Activated T-cell treated with anti-CD3 and anti-CD28 coated beads, Interleukin-2, amount 50 U/mL, for 4 hours (primary cell): ENCODE measurements around the gene FAM25A. TPM values are rescaled to one million over a fixed set of nuclear protein-coding genes. Genes with fewer than 3 reads are reported as not detected.

ENCODE experiments used
- ATAC-seq, 2 donors: fragments of 200-7000 bp; cut with Tn5 transposase; one replicate each; pipeline ENCODE4 v1.10.0; 2021
- DNase-seq: peaks from one replicate; pipeline ENCODE4 v3.0.0-alpha.2; 2020
- H3K27me3 Mint-ChIP-seq: one replicate; pipeline ENCODE4 v1.8.0; 2021; ENCODE audit warnings: low read depth, mixed read lengths
- H3K36me3 Mint-ChIP-seq: one replicate; pipeline ENCODE4 v1.8.0; 2022; ENCODE audit warnings: mixed read lengths; ENCODE audit not compliant: insufficient read depth
- H3K4me1 Mint-ChIP-seq: one replicate; pipeline ENCODE4 v1.8.0; 2021; ENCODE audit warnings: low read depth, mixed read lengths
- H3K4me3 Mint-ChIP-seq: one replicate; pipeline ENCODE4 v1.8.0; 2021; ENCODE audit warnings: mild to moderate bottlenecking, moderate library complexity, mixed read lengths
- H3K9me3 Mint-ChIP-seq: one replicate; pipeline ENCODE4 v1.8.0; 2021; ENCODE audit warnings: mixed read lengths
- total RNA-seq, 3 donors: library from RNA; stranded (reverse); gene quantifications; one replicate each; pipeline ENCODE4 v1.2.1, GENCODE V29; 2021

The FAM25A gene
- total RNA-seq, 3 donors from 2014 or later: not detected

DNA sequence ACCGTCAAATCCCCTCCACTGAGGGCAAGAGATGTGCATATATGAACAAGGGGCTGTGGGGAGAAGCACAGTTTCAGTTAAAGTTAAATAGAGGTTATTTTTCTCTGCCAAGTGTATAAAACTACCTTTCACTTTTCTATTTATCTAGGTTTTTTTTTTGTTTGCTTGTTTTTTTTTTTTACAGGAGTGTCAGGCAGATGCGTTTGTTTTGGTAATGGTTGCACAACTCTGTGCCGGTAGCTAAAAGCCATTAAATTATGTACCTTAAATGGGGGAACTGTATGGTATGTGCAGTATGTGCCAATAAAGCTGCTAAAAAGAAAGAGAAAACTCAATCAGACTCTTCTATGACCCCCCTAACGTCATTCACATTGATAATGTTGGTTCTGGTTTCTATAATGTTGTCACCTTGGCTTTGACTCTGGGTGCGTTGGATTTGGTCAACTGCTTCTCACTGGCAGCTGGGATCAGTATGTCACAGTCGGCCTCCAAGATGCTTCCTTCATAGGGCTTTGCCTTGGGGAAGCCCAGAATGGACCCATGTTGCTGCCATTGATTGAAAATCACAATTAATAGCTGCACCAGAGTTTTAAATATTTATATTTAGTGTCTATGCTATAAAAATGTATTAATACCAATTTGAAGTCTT, 40.3 kb downstream of the FAM25A start:
- ATAC-seq (no peak), DNase-seq (no peak)
- Mint-ChIP-seq H3K4me1 (no peaks in the 10 kb centered on the region), H3K27me3 (no peaks in the 10 kb centered on the region), H3K36me3 (peaks cover 36% of the 10 kb centered on the region), H3K4me3 (no peak overlapping the region), H3K9me3 (no peaks in the 10 kb centered on the region)

DNA sequence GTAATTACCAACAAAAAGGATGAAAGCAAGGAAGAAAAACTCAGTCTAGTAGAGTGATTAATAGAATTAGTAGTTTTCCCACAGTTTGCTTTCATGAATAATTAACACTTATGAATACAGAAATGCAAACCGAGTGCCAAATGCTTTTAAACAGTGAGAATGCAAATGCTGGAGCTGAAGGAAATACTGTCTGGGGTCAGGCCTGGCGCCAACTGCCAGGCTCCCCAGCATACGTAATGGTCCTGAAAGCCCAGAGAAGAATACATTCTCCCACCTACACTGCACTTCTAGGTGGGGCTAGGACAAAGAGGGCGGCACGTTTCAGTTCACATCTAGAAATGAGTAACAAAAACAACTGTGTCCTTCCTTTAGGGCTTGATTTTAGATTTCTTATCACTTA, 44.6 kb downstream of the FAM25A start:
- Mint-ChIP-seq H3K36me3 (peaks cover 48% of the 10 kb centered on the region), H3K4me1 (no peaks in the 10 kb centered on the region), H3K4me3 (no peak overlapping the region), H3K27me3 (no peaks in the 10 kb centered on the region), H3K9me3 (no peaks in the 10 kb centered on the region)
- ATAC-seq: no peak
- DNase-seq: no peak

DNA sequence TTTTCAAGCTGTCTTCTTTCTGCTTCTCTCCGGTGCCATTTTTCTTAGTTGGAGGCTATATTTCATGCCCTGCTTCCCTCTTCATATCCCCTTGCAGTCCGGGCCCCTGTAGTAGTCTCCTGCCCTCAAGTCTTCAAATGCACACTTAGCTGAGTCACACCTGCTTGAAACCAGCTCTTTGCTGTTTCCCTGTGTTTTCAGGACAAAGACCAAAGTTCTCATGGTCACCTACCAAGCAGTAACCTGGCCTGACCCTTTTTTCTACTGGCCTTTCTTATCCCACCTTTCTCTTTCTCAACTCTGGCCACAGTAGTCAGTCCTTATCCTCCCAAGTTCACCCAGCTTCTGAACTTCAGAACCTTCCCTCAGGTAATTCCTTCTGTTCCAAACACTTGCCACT, 46.1 kb downstream of the FAM25A start:
- Mint-ChIP-seq H3K4me3 (no peak overlapping the region), H3K4me1 (no peaks in the 10 kb centered on the region), H3K36me3 (peaks cover 41% of the 10 kb centered on the region), H3K27me3 (no peaks in the 10 kb centered on the region), H3K9me3 (no peaks in the 10 kb centered on the region)
- ATAC-seq (no peak), DNase-seq (no peak)

DNA sequence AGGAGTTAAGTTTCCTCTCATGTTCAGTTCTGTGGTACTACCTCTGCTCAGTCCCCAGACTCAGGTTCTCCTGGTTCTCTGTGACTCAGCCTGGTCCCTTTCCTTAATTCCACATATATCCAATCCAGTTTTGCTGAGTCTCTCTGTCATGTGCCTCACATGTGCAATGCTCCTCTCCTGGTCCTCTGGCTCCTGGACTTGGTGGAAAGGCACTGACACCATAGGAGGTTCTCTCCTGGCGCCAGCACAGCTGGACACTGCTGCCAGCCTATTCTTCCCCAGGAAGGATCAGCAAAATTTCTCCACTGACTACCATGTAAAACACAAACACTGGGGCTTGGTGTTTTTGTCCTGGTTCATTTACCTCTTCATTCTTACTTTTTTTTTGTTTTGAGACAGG, 46.8 kb downstream of the FAM25A start:
- Mint-ChIP-seq H3K9me3 (no peaks in the 10 kb centered on the region), H3K36me3 (peaks cover 47% of the 10 kb centered on the region)

DNA sequence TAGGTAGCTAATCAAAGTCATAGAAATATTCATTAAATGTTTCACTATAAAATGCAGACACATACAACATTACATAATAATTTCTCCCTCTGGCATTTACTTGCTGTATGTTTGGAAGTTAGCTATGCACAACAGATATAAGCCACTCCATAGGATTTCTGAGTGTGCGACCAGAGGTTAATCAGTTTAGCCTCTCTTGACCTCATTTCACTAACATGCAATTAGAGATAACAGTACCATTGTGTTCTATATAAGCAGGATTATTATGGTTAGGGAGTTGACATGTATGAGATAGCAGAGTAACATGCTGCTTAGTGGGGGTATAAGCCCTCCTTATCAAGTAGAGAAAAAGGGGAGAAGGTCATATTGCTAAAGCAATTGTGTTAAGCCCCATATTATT, 48.2 kb downstream of the FAM25A start:
- ATAC-seq: no peak

More for the DNA sequence above, 46.8 kb downstream of the FAM25A start:
- Mint-ChIP-seq H3K27me3 (no peaks in the 10 kb centered on the region), H3K4me3 (no peak overlapping the region), H3K4me1 (no peaks in the 10 kb centered on the region)
- ATAC-seq (no peak), DNase-seq (no peak)

DNA sequence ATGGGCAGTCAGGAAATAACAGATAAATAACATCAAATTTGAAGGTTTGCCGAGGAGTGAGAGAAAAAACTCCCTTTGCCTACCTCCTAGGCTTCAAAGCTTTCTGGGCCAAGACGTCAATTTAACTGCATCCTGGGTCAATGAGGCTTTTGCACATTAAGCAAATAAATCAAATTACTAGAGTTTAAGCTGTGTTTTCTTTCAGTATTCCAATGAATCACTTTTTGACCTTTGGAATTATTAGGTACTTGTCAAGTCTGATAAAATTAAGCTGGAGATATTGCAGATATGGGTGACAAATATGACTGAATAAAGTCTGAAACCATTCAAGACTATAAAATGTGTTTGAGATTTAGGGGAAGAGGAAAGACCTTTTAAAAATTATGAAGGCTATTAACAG, 52.4 kb downstream of the FAM25A start:
- no peak for ATAC-seq
- DNase-seq: no peak
- H3K4me3 Mint-ChIP-seq: no peak overlapping the region
- H3K36me3 Mint-ChIP-seq: peaks cover 28% of the 10 kb centered on the region
- H3K4me1 Mint-ChIP-seq: no peaks in the 10 kb centered on the region
- no peaks in the 10 kb centered on the region for H3K27me3 Mint-ChIP-seq
- H3K9me3 Mint-ChIP-seq: no peaks in the 10 kb centered on the region

More for the DNA sequence above, 48.2 kb downstream of the FAM25A start:
- Mint-ChIP-seq H3K4me3 (no peak overlapping the region), H3K4me1 (no peaks in the 10 kb centered on the region), H3K9me3 (no peaks in the 10 kb centered on the region), H3K27me3 (no peaks in the 10 kb centered on the region), H3K36me3 (peaks cover 54% of the 10 kb centered on the region)
- DNase-seq: no peak

Other genes with a start within 250 kb of the FAM25A start
- gene MMRN2, start 62.7 kb upstream of the FAM25A start, total RNA-seq: under 1 TPM in 1 of 3 donors, not detected in 2; 0.18 TPM
- under 1 TPM in 1 of 3 donors, not detected in 2; 0.63 TPM for gene SNCG, start 61.7 kb upstream of the FAM25A start, total RNA-seq
- gene ADIRF, start 51.8 kb upstream of the FAM25A start, total RNA-seq: under 1 TPM in 1 of 3 donors, not detected in 2; 0.48 TPM
- gene GLUD1, start 74.5 kb downstream of the FAM25A start, total RNA-seq: 100 to 1,000 TPM; 100 to 111 (median 102) TPM
- 10 to 100 TPM; 30.5 to 33.6 (median 31.6) TPM for gene SHLD2, start 74.9 kb downstream of the FAM25A start, total RNA-seq
- under 1 TPM in 2 of 3 donors, not detected in 1; 0.28 to 0.47 TPM for gene NUTM2A, start 205.2 kb downstream of the FAM25A start, total RNA-seq